LNCAP (cell line): ENCODE data around the gene JAM3.

ENCODE experiments used
- CTCF ChIP-seq: fragments of 450-650 bp; IDR thresholded peaks from 2 replicates; pipeline ENCODE4 v1.5.1; 2017; ENCODE audit warnings: mild to moderate bottlenecking

Gene JAM3

GRCh38 chr11:134033696-134034491 lies 35.0 kb upstream of the JAM3 start:
- no peak for TF ChIP-seq CTCF

- no peak for TF ChIP-seq CTCF
Measured at GRCh38 chr11:134034496-134035381, 34.1 kb upstream of the JAM3 start.

GRCh38 chr11:134036492-134037045 lies 32.3 kb upstream of the JAM3 start:
- TF ChIP-seq CTCF, result no peak

GRCh38 chr11:134037046-134037908 lies 31.6 kb upstream of the JAM3 start:
- no peak for TF ChIP-seq CTCF

GRCh38 chr11:134038897-134039470 lies 29.9 kb upstream of the JAM3 start:
- no peak for TF ChIP-seq CTCF

- no peak for TF ChIP-seq CTCF
Measured at GRCh38 chr11:134039726-134040385, 29.0 kb upstream of the JAM3 start.
